Thyroid gland (tissue), 4 donors: ENCODE results near the gene NEMP1. TPM values are rescaled to one million over a fixed set of nuclear protein-coding genes. Genes with fewer than 3 reads are reported as not detected.

Experiments
- DNase-seq, 2 donors: peaks; one replicate each; pipeline ENCODE4 v3.0.0-alpha.2; 2019
- H3K27ac ChIP-seq, 3 donors: fragments of 200-600 bp; sonication (generic); 1 replicate in 2 of 3; 2 replicates in 1 of 3; pipeline ENCODE4 v1.5.1; 2016 to 2019; ENCODE audit warnings: mild to moderate bottlenecking in 1 of 3, moderate library complexity in 1 of 3
- H3K27me3 ChIP-seq: fragments of 200-600 bp; sonication (generic); one replicate; pipeline ENCODE4 v1.5.1; 2019
- H3K36me3 ChIP-seq, 2 donors: fragments of 200-600 bp; sonication (generic); one replicate each; pipeline ENCODE4 v1.5.1; 2016 to 2019
- H3K4me1 ChIP-seq, 2 donors: fragments of 200-600 bp; sonication (generic); one replicate each; pipeline ENCODE4 v1.5.1; 2017 to 2019
- H3K4me3 ChIP-seq, 3 donors: fragments of 200-600 bp; sonication (generic); replicated peaks in 1 of 3; 1 replicate in 2 of 3; 2 replicates in 1 of 3; pipeline ENCODE4 v1.5.1; 2016; ENCODE audit warnings: mild to moderate bottlenecking in 1 of 3
- H3K9me3 ChIP-seq: fragments of 200-600 bp; sonication (generic); one replicate; pipeline ENCODE4 v1.5.1; 2017
- CTCF ChIP-seq, 6 experiments: fragments of 200-600 bp in 3 of 6; fragments of 450-650 bp in 3 of 6; sonication (generic) in 3 of 6; IDR thresholded peaks; one replicate each; pipeline ENCODE4 v1.5.1; 2016 to 2019; ENCODE audit warnings: antibody characterized with exemption in 6 of 6, mild to moderate bottlenecking in 2 of 6, inconsistent platforms in 1 of 6, moderate library complexity in 1 of 6
- POLR2A ChIP-seq, 2 donors: fragments of 450-650 bp; IDR thresholded peaks; one replicate each; pipeline ENCODE4 v1.6.1; 2017; ENCODE audit warnings: antibody characterized with exemption in 2 of 2, mild to moderate bottlenecking in 2 of 2, moderate library complexity in 1 of 2
- WGBS, 2 donors: methylation state at CpG; one replicate each; pipeline ENCODE4 v1.1.5; 2017; 5-methylcytosine and 5-hydroxymethylcytosine counted together
- intact Hi-C: fragments of 100-400 bp; cut with DNase I; formaldehyde crosslinking; loops from one replicate; pipeline ENCODE4 v1.15.1; 2023
- total RNA-seq, 4 donors: library from RNA; depleted of rRNA; stranded (reverse); fragments of >200 nt; gene quantifications; one replicate each; pipeline ENCODE4 v1.2.3, GENCODE V29; 2016

The NEMP1 gene
- total RNA-seq, 4 donors from 2014 or later: 5.6 to 10.9 (median 9.2) TPM

- Histone ChIP-seq H3K27me3 (no peaks in the 10 kb centered on the region), H3K4me1 (peaks cover 6 to 31% of the 10 kb centered on the region in 2 donors), H3K9me3 (no peaks in the 10 kb centered on the region), H3K4me3 (no peak overlapping the region), H3K36me3 (peaks cover 44 to 54% of the 10 kb centered on the region in 2 donors), H3K27ac (no peak overlapping the region)
- TF ChIP-seq POLR2A (IDR thresholded peaks at IDR 0.05) (no peak), CTCF (IDR thresholded peaks at IDR 0.05) (no peak)
- intact Hi-C loops: no loop called here
- DNase-seq: no peak
- 90 to 92% methylated on average over 6 of the region's 6 CpGs for WGBS, 2 donors
These were observed 17.5 kb upstream of the NEMP1 start for GRCh38 chr12:57096099-57096572.

- H3K27me3 ChIP-seq: no peaks in the 10 kb centered on the region
- H3K27ac ChIP-seq: no peak overlapping the region
- intact Hi-C loops: no loop called here
- H3K9me3 ChIP-seq: no peaks in the 10 kb centered on the region
- 86 to 89% methylated on average over 2 to 3 of the region's 3 CpGs for WGBS, 2 donors
- no peak for DNase-seq
- no peak overlapping the region for H3K4me3 ChIP-seq
- TF ChIP-seq CTCF (IDR thresholded peaks at IDR 0.05) (no peak), POLR2A (IDR thresholded peaks at IDR 0.05) (no peak)
- peaks cover 45 to 54% of the 10 kb centered on the region in 2 donors for H3K36me3 ChIP-seq
- H3K4me1 ChIP-seq: peaks cover 13 to 38% of the 10 kb centered on the region in 2 donors
These were observed 16.8 kb upstream of the NEMP1 start for GRCh38 chr12:57095440-57095839.

GRCh38 chr12:57094208-57095160 is 15.9 kb upstream of the NEMP1 start:
- TF ChIP-seq POLR2A (IDR thresholded peaks at IDR 0.05): no peak
- no peak for TF ChIP-seq CTCF (IDR thresholded peaks at IDR 0.05)
- Histone ChIP-seq H3K27me3 (no peaks in the 10 kb centered on the region), H3K4me3 (no peak overlapping the region), H3K27ac (peak overlapping the region in 2 of 3 donors; percentile 56 to 63), H3K9me3 (no peaks in the 10 kb centered on the region), H3K36me3 (peaks cover 42 to 50% of the 10 kb centered on the region in 2 donors), H3K4me1 (peaks cover 18 to 42% of the 10 kb centered on the region in 2 donors)
- intact Hi-C loops: no loop called here
- WGBS, 2 donors: 65 to 70% methylated on average over 15 of the region's 15 CpGs
- DNase-seq: peak in 1 of 2 donors; percentile 23

- no peak overlapping the region for H3K4me3 ChIP-seq
- H3K27me3 ChIP-seq: no peaks in the 10 kb centered on the region
- H3K36me3 ChIP-seq: peaks cover 38 to 45% of the 10 kb centered on the region in 2 donors
- peak in 4 of 6 experiments; percentile 23 to 56 (median 44) for TF ChIP-seq CTCF (IDR thresholded peaks at IDR 0.05)
- TF ChIP-seq POLR2A (IDR thresholded peaks at IDR 0.05): no peak
- H3K27ac ChIP-seq: peak overlapping the region in 2 of 3 donors; percentile 56 to 63
- DNase-seq: peak; percentile 55 to 63
- H3K4me1 ChIP-seq: peaks cover 18 to 42% of the 10 kb centered on the region in 2 donors
- intact Hi-C loops: no loop called here
- H3K9me3 ChIP-seq: no peaks in the 10 kb centered on the region
- WGBS, 2 donors: 40 to 62% methylated on average over 9 to 23 of the region's 24 CpGs
These were observed 15.0 kb upstream of the NEMP1 start for GRCh38 chr12:57093415-57094207.
